Measurements from ENCODE around the gene MCTP1.
"Not testable (repeated sequence)": the region's sequence is repeated elsewhere in the genome, so short reads cannot be mapped to it uniquely, and the experiment has no call there.

The MCTP1 gene

GRCh38 chr5:95251185-95251584, 33.7 kb downstream of the MCTP1 start:
- DNase-seq: no peak

GRCh38 chr5:95244479-95244878, 40.4 kb downstream of the MCTP1 start:
- DNase-seq: no peak

- DNase-seq: no peak
Measured at GRCh38 chr5:95241635-95242034, 43.3 kb downstream of the MCTP1 start.

- no peak for DNase-seq
Measured at GRCh38 chr5:95241161-95241560, 43.7 kb downstream of the MCTP1 start.

- DNase-seq: no peak
Measured at GRCh38 chr5:95238560-95239325, 46.2 kb downstream of the MCTP1 start.

GRCh38 chr5:95237324-95237723, 47.6 kb downstream of the MCTP1 start:
- no peak for DNase-seq

- DNase-seq: no peak
Measured at GRCh38 chr5:95235439-95235982, 49.4 kb downstream of the MCTP1 start.

- DNase-seq: no peak
Measured at GRCh38 chr5:95229646-95230045, 55.2 kb downstream of the MCTP1 start.

- DNase-seq: no peak
Measured at GRCh38 chr5:95224701-95225459, 60.0 kb downstream of the MCTP1 start.

- DNase-seq: no peak
Measured at GRCh38 chr5:95223566-95224258, 61.2 kb downstream of the MCTP1 start.

- DNase-seq: no peak
Measured at GRCh38 chr5:95222836-95223235, 62.1 kb downstream of the MCTP1 start.

- no peak for DNase-seq
Measured at GRCh38 chr5:95221234-95221633, 63.7 kb downstream of the MCTP1 start.

GRCh38 chr5:95220381-95220780, 64.5 kb downstream of the MCTP1 start:
- no peak for DNase-seq

GRCh38 chr5:95219411-95219810, 65.5 kb downstream of the MCTP1 start:
- no peak for DNase-seq

- no peak for DNase-seq
Measured at GRCh38 chr5:95217881-95218280, 67.0 kb downstream of the MCTP1 start.

- DNase-seq: no peak
Measured at GRCh38 chr5:95217351-95217750, 67.5 kb downstream of the MCTP1 start.

- no peak for DNase-seq
Measured at GRCh38 chr5:95216136-95216955, 68.5 kb downstream of the MCTP1 start.

- not testable (repeated sequence) for DNase-seq
Measured at GRCh38 chr5:95207811-95208210, 77.1 kb downstream of the MCTP1 start.

- no peak for DNase-seq
Measured at GRCh38 chr5:95194856-95195255, 90.0 kb downstream of the MCTP1 start.

- no peak for DNase-seq
Measured at GRCh38 chr5:95191330-95191729, 93.6 kb downstream of the MCTP1 start.

- no peak for DNase-seq
Measured at GRCh38 chr5:95184924-95185323, 100.0 kb downstream of the MCTP1 start.

GRCh38 chr5:95181644-95182043, 103.2 kb downstream of the MCTP1 start:
- DNase-seq: no peak

All from activated gamma-delta T cell (primary cell).